ENCODE results near the gene DDIT4L.
A peak's percentile ranks its signal among the peaks of the same experiment; 100 is the strongest.
"Not testable (repeated sequence)": the region's sequence is repeated elsewhere in the genome, so short reads cannot be mapped to it uniquely, and the experiment has no call there.

Gene DDIT4L, protein sequence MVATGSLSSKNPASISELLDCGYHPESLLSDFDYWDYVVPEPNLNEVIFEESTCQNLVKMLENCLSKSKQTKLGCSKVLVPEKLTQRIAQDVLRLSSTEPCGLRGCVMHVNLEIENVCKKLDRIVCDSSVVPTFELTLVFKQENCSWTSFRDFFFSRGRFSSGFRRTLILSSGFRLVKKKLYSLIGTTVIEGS
- long read RNA-seq, donor 1, partial matches to known transcripts = 0 of 1 reads
- long read RNA-seq, donor 1, other reads (novel, unspliced or antisense) = 0 of 1 reads
- long read RNA-seq, donor 2 = 0 reads
- long read RNA-seq, donor 3 = 0 reads
- long read RNA-seq, donor 4, partial matches to known transcripts = 0 of 1 reads
- long read RNA-seq, donor 4, other reads (novel, unspliced or antisense) = 0 of 1 reads
- long read RNA-seq, donor 5, partial matches to known transcripts = 0 of 2 reads
- long read RNA-seq, donor 5, other reads (novel, unspliced or antisense) = 0 of 2 reads
- long read RNA-seq, donor 6, partial matches to known transcripts = 0 of 1 reads
- long read RNA-seq, donor 6, other reads (novel, unspliced or antisense) = 0 of 1 reads
- long read RNA-seq, donor 7, partial matches to known transcripts = 0 of 3 reads
- long read RNA-seq, donor 7, other reads (novel, unspliced or antisense) = 0 of 3 reads
- long read RNA-seq, donor 8, partial matches to known transcripts = 0 of 1 reads
- long read RNA-seq, donor 8, other reads (novel, unspliced or antisense) = 0 of 1 reads

DNA sequence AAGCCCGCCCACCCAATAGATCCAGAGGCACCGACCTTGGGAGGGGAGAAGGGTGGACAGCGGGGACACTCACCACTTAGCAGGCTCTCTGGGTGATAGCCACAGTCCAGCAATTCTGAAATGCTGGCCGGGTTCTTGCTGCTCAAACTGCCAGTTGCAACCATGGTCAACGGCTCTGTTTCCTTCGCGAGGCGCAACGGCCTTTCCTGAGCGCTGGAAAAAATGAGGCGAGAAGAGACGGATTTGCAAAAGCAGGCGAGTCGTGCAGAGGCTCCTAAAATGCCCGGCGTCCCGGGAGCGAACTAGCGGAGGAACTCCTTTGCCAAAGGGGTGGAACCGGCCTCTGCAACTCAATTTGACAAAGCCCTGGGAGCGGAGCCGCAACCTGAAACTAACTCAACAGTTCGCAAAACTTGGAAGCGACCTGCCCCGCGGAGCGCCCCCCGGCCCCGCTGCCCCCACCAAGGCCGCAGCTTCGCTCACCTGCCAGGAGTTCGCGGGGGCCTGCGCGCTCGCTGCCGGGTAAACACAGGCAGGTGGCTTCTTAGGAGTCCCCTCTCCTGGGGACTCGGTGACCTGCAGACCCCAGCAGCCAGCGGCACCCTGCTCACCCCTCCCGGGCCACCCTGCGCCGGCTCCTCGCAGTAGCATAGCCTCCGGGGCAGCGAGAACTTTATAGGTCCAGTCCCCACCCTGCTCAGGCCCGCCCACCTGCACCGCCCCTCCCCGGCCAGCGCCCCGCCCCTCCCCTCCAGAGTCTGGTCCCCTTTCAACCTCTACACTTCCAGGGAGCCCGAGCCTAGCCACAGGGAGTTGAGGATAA lies at the start of gene DDIT4L:
DDIT4L (minus strand) TSS at position 649 of the 823 bp plus-strand sequence; CDS start at position 164, 485 bp downstream.
- peak; percentile 59 for DNase-seq

DNA sequence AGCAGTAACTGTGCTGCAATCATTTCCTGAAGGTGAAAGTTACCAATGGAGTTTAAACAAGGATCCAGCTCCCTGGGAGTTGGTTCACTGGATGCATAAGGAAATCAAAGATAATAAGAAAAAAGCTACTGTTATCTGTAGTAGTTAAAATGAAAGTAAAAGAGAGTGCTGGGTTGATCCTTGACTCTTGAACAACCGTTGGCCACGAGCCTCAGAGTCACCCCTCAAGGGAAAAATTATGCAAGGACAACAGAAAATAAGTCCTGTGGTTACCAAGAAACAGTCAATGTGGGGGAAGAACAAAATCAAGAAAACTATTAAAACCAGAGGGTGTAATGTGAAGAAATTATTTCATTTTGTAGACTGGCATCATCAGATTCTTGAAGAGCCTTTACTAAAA lies 49.7 kb upstream of the DDIT4L start:
- no peak for DNase-seq

DNA sequence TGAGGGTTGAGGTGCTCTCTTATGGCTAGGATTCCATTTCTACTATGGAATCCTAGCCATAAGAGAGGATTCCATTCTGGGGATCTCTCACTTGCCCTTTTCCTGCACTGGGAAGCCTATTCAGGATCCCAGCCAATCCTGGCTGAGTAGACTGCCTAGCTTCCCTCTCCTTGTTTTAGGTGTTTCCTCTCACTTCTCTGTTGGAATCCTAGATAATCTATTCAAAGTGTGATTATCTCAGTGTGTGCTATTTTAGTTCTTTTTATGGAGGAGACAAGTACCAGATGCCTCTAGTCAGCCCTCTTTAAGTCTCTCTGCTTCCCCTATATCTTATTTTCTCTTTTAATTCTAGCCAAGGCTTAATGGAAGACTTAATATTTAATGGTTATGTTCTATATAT lies 34.5 kb upstream of the DDIT4L start:
- no peak for DNase-seq

DNA sequence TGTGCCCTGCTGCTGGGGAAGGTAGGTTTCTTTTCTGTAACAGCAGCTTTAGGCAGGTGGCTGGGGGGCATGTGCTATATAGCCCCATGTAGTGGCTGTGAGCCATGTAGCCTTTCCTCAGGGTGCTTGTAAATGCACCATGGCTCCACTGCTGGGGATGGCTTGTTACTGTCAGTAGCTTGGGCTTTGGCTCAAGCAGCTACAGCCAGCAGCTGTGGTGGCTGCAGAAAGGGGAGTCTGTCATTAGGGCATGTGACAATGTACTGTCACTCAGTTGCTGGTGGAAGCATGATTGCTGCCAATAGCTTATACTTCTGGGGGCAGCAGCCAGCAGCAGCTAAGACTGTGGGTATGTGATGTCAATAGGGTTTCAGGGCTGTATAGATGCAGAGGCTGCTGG lies 33.9 kb upstream of the DDIT4L start:
- no peak for DNase-seq

DNA sequence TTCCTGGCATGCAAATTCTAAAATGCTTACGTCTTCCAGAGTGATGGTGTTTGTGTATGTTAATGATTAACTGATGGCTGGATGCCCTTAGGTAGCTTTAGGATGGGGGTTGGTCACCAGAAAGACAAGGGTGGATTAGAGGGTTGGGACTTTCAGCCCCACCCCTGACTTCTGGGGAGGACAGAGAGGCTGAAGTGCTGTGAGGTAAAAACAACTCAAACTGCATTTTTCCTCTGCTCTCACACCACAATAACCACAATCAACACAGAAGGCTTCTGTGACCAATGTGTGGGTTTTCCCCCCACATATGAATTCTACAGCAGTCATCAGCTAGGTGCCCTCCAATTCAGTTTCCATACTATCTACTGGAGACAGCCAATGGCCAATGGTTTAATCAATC lies 18.7 kb upstream of the DDIT4L start:
- DNase-seq = no peak

DNA sequence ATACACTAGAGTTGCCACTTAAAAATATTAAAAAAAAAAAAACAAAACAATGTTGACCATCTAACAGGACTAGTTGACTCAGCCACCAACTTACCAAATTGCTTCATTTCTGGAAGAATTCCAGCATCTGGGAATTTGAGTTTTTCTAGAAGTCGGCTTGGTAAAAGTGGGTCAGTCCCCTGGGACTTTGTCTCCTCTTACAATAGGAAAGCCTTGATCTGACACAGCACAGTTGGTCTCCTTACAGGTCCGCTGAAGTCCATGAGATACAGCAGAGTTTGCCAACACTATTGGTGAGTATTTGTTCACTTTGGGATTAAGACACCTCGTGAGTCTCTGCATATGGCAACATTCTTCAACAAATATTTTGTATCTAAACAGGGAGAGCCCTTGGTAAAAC lies 18.2 kb upstream of the DDIT4L start:
- DNase-seq = no peak

DNA sequence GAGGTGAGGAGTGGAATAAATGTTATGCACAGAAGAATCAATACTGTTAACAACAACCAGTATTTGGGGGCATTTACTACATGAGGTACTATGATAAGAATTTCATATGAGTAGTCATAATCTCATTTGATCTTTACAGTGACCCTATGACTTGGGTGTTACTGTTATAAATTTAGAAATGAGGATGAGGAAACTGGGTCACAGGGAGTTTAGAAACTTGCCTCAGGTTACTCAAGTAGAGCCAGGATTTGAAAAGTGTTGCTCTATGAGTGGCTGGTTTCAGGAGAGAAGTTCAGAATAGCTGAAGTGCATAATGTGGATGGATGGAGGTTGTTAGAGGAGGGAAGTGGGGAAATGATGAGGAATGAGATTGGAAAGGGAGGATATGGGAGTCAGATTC lies 16.6 kb upstream of the DDIT4L start:
- DNase-seq = no peak

DNA sequence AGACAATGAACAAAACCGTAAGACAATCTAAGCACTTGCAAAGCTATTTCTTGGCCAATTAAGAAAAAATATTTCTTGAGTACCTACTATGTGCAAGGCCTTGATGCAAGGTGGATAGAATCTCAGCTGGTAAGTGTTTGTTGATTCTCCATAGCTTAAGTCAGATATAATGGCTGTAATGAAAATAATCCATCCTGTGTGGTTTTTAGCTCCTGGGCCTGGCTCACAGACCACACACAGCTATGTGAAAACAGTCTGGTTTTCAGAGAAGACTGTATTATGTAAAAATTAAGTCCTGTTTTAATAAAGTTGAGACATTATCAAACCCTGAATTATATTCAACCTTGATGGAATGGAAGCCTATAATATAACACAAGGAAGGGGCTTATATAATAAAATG lies 7.8 kb upstream of the DDIT4L start:
- DNase-seq = no peak

DNA sequence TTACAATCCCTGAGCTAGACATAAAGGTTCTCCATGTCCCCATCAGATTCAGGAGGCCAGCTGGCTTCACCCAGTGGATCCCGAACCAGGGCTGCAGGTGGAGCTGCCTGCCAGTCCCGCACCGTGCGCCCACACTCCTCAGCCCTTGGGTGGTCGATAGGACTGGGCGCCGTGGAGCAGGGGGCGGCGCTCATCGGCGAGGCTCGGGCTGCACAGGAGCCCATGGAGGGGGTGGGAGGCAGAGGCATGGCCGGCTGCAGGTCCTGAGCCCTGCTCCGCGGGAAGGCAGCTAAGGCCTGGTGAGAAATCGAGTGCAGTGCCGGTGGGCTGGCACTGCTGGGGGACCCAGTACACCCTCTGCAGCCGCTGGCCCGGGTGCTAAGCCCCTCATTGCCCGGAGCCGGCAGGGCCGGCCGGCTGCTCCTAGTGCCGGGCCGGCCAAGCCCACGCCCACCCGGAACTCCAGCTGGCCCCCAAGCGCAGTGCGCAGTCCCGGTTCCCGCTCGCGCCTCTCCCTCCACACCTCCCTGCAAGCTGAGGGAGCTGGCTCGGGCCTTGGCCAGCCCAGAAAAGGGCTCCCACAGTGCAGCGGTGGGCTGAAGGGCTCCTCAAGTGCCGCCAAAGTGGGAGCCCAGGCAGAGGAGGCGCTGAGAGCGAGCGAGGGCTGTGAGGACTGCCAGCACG lies 6.3 kb upstream of the DDIT4L start:
- not testable (repeated sequence) for DNase-seq

DNA sequence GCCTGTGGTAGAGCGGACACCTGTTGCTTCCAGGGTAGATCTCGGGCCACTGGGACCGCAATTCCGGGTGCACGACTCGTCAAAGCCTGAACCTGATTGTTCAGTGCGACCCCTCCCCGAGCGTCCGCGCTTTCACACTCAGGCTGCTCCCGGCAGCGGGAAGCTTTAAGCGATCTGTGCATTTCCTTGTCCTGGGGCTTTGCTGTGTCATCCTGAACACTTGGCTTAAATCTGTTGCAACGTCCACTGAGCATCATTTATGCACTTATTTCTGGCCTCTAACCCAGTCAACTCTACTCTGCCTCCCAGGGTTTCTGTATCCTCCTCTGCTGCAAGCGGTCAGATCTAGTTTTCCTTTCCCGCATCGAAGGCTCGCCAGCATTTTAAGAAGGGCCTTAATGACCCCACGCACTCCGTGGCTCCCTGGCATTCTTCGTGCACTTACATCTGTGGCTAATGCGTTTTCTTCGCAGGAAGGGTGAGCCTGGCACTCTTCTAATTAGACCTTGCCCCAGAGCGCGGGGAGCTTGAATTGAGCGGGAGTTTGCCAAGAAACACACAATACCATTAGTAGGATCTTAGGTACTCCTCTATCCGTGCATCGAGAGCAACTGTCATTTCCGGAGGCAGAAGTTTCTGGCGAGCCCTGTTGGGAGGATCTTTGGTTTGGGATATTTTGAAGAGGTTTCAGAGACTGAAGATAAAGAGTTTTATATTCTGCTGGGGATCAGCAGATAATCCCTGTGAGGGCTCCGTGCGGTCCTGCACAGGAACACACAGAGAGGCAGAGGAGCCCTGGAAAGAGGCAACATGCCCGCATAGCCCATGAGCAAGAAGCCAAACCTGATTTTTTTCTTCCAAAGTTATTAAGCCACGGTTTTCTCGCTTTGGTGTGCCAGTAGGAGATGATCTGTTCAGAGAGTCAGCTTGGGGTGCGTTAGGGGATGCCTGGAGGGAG lies 654 bp upstream of the DDIT4L start:
- peak; percentile 61 for DNase-seq

DNA sequence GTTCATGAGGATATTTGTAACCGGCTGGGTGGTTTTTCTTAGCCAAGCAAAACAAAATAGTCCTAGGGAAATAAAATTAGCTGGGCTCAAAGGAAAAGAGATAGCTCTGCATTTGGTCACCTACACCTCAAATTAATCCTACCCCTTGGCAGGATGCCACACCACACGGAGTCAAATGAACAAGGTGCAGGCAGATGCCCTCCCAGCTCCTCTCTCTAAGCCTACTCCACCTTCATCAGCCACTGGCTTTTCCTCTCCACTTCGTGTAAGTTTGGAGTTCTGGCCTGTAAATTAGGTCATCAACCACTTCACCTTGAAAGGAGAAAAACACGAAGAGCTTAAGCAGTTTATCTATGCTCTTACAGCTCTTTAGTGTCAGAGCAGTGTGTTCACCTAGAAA lies 1.4 kb downstream of the DDIT4L start:
- DNase-seq = peak; percentile 2

DNA sequence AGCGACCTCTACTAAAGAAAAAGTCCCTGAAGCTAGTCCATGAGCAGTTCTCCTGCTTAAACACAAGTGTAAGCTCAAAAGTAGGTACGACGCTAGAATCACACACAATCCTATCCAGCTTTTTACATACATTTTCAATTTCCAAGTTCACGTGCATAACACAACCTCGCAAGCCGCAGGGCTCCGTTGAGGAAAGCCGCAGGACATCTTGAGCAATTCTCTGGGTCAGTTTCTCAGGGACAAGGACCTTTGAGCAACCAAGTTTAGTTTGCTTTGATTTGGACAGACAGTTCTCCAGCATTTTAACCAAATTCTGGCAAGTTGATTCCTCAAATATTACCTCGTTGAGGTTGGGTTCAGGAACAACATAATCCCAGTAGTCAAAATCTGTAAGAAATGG lies 2.5 kb downstream of the DDIT4L start:
- DNase-seq = no peak

DNA sequence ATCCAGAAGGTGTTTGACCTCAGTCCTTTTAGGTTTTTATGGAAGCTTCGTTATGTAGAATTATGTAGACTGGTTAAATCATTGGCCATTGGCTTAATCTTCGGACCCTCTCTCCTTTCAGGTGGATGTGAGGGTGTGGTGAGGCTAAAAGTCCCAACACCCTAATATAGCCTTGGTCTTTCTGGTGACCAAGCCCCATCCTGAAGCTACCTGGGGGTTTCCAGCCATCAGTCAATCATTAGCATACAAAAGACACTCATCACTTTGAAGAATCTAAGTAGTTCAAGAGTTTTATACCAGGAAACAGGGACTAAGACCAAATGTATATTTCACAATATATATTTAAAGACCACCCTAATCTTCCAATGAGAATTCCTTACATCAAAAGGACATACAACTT lies 5.5 kb downstream of the DDIT4L start:
- DNase-seq = no peak

DNA sequence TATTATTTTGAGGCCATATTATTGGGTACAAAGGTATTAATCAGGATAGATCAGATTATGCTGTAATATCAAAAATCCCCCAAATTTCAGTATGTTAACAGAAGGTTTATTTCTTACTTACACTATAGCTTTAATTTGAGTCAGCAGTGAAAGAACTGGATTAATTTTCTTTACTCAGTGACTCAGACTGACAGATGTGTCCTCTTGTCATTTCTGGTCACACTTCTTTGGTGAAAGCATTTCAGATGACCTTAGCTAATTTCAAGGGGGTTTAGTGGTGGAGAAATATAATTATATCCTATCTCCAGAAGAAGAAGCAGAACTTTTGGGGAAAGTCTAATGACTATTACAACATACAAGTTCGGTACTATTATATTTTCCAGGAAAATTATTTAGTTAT lies 12.4 kb downstream of the DDIT4L start:
- DNase-seq = no peak

DNA sequence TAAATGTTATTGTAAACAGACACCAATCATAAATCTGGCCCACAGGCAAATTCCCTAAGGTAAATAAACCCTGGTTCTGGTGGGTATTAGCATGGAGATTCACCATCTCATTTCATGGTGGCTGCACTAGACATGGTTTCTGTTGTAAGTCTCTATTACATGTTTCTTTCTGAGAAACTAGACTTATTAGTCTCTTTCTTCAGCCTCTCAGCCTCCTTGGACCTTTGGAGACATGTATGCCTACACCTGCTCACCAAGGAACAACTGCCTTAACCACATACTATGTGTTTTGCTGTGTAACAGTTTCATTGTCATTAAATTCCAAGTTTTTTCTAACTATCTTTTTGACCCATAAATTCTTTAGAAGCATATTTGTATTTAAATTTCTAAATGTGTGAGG lies 13.1 kb downstream of the DDIT4L start:
- no peak for DNase-seq

DNA sequence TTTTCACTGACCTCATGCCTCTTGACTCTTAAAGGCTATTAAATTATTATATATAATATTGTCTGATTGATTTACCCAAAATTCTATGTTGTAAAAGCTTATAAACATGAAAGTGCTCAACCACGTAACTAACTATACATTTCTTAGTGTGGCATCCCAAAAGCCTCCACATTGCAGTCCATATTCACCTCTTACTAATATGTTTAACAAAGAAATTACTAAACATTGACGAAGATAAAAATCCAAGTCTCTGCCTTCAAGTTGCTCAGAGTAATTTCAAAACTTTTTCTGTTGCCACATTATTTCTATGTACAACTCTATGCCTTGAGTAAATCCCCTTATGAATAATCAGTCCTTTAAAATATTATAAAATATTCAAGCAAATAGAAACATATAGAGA lies 14.4 kb downstream of the DDIT4L start:
- no peak for DNase-seq

DNA sequence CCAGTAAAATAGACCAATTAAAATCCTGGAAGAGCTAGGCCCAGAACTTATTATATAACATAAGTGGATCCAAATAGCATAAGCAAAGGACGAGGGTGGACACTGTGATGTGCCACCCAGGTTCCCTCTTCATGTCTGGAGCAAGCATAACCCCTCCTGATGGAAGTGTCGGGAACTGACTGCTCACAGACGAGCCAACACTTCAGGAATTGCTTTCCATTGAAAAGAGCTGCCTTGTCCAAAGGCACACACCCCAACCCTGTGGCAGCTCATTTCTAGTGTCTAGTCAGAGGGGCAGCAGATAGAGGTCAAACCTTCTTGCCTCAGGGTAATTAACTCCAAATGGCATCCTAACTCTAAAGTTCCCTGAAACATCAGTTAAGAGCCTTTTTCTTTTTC lies 15.3 kb downstream of the DDIT4L start:
- DNase-seq = no peak

DNA sequence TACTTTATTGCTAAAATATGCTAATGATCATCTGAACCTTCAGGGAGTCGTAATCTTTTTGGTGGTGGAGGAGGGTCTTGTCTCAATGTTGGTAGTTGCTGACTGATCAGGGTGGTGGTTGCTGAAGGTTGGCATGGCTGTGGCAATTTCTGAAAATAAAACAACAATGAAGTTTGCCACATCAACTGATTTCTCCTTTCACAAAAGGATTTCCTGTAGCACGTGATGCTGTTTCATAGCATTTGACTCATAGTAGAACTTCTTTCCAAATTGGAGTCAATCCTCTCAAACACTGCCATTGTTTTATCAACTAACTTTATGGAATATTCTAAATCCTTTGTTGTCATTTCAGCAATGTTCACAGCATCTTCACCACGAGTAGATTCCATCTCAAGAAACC lies 19.3 kb downstream of the DDIT4L start:
- DNase-seq = no peak

DNA sequence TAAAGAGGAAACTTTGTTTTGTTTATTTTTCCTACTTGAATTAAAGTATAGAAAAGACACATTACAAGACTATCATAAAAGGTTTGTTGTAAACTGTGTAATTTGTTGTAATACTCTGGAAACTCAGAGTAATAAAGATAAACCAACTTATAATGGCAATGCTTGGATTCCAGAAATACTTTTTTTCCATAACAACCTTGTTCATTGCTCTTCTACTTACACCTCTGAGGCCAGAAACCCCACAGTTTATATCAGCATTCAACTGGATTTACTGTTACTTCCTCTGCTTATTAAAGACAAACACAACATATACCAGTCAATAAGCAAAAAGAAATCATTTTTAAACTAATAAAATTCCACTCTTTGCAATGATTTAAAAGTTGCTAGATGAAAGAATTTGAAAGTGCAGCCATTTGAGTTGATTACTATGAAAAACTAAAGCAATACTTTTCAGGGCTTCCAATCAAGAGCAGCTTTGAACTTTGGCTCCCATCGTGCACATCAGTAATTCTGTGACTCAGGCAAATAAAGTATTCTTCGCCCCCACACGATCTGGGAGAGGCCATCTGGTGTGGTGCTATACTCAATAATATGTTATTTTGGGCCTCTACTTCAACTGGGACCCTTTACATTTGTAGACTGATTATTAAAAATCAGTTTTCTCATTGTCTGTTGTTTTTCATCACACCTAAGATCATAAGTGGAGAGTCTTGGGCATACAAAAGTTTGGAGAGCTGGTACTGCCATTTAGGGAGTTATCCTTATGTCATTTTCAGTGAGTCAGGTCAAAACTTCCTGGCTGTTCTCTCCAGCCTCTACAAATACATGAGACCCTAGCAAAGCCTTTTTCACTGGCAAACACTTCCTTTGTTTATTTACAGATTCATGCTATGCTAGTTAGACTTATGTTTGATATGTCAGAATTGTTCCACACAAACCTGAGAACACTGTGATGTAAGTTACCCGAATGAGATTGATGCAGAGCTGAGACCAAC lies 20.5 kb downstream of the DDIT4L start:
- no peak for DNase-seq

DNA sequence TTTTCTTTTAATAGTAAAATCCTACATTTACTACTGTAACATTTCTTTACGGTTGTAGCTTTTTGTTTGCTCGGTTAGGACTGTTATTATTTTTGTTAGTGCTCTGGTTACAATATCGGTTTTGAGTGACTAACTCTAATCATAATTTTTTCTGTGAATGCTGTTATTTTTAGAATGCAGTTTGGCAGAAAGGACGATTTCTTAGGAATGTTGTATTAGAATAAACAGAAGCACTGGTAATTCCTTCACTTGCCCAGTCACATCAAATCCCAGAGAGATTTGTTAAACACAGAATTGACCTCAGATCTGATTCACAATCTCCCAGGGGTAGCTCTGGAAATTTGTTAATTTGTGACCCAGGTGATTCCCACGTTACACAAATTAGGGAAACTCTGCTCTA lies 21.7 kb downstream of the DDIT4L start:
- no peak for DNase-seq
